Neuronal stem cell (in vitro differentiated cells): ENCODE data around the gene KARS1.
"Not testable (repeated sequence)": the region's sequence is repeated elsewhere in the genome, so short reads cannot be mapped to it uniquely, and the experiment has no call there.

ENCODE experiments used
- DNase-seq: peaks from one replicate; pipeline ENCODE4 v3.0.0-alpha.2; 2013; ENCODE audit warnings: low spot score
- H2AFZ ChIP-seq: one replicate; pipeline ENCODE4 v1.6.1; 2013; ENCODE audit warnings: mild to moderate bottlenecking, low read length, inconsistent platforms
- H2AK5ac ChIP-seq: 2 replicates; pipeline ENCODE4 v1.6.1; 2013; ENCODE audit warnings: low read depth, mild to moderate bottlenecking, inconsistent platforms, low read length, moderate library complexity, mixed read lengths
- H2BK120ac ChIP-seq: 2 replicates; pipeline ENCODE4 v1.6.1; 2013; ENCODE audit warnings: low read depth, mild to moderate bottlenecking, inconsistent platforms, low read length, moderate library complexity, mixed read lengths
- H2BK12ac ChIP-seq: one replicate; pipeline ENCODE4 v1.6.1; 2013; ENCODE audit warnings: low read length, inconsistent platforms
- H2BK15ac ChIP-seq: 2 replicates; pipeline ENCODE4 v1.6.1; 2013; ENCODE audit warnings: mild to moderate bottlenecking, low read length, inconsistent platforms, mixed read lengths
- H2BK5ac ChIP-seq: one replicate; pipeline ENCODE4 v1.6.1; 2013; ENCODE audit warnings: inconsistent platforms, mild to moderate bottlenecking, low read length, moderate library complexity
- H3K14ac ChIP-seq: one replicate; pipeline ENCODE4 v1.6.1; 2013; ENCODE audit warnings: low read length, inconsistent platforms
- H3K18ac ChIP-seq: 2 replicates; pipeline ENCODE4 v1.6.1; 2013; ENCODE audit warnings: low read length, inconsistent platforms
- H3K23ac ChIP-seq: 2 replicates; pipeline ENCODE4 v1.6.1; 2013; ENCODE audit warnings: low read depth, mild to moderate bottlenecking, mixed read lengths, low read length, inconsistent platforms; ENCODE audit not compliant: poor library complexity
- H3K27ac ChIP-seq: replicated peaks from 3 replicates; pipeline ENCODE4 v1.5.1; 2013; ENCODE audit warnings: low read length, inconsistent platforms
- H3K27me3 ChIP-seq, 3 experiments: 2 replicates each; pipeline ENCODE4 v1.6.1; 2013; ENCODE audit warnings: low read length in 3 of 3, mild to moderate bottlenecking in 2 of 3, inconsistent platforms in 1 of 3, low read depth in 1 of 3, mixed read lengths in 1 of 3, moderate library complexity in 1 of 3; ENCODE audit not compliant: control insufficient read depth in 3 of 3, insufficient read depth in 3 of 3
- H3K36me3 ChIP-seq, 2 donors: replicated peaks in 1 of 2; 2 replicates each; pipeline ENCODE4 v1.6.1; 2013; ENCODE audit warnings: low read length in 2 of 2; ENCODE audit not compliant: control insufficient read depth in 2 of 2, insufficient read depth in 2 of 2
- H3K4ac ChIP-seq: 2 replicates; pipeline ENCODE4 v1.6.1; 2013; ENCODE audit warnings: inconsistent platforms, mild to moderate bottlenecking, low read length, moderate library complexity
- H3K4me1 ChIP-seq, 2 donors: 1 replicate in 1 of 2; 2 replicates in 1 of 2; pipeline ENCODE4 v1.6.1; 2013; ENCODE audit warnings: low read length in 2 of 2, low read depth in 1 of 2; ENCODE audit not compliant: control insufficient read depth in 2 of 2, insufficient read depth in 1 of 2
- H3K4me2 ChIP-seq: one replicate; pipeline ENCODE4 v1.6.1; 2013; ENCODE audit warnings: mild to moderate bottlenecking, low read length, inconsistent platforms; ENCODE audit not compliant: insufficient read depth, poor library complexity, severe bottlenecking
- H3K4me3 ChIP-seq, 2 donors: 2 replicates each; pipeline ENCODE4 v1.5.1; 2013; ENCODE audit warnings: low read length in 2 of 2, mild to moderate bottlenecking in 2 of 2, inconsistent platforms in 1 of 2, moderate library complexity in 1 of 2
- H3K79me1 ChIP-seq: one replicate; pipeline ENCODE4 v1.6.1; 2013; ENCODE audit warnings: low read depth, mild to moderate bottlenecking, inconsistent platforms, low read length, moderate library complexity
- H3K9ac ChIP-seq: one replicate; pipeline ENCODE4 v1.6.1; 2013; ENCODE audit warnings: mild to moderate bottlenecking, low read depth, low read length, inconsistent platforms; ENCODE audit not compliant: poor library complexity
- H3K9me3 ChIP-seq, 2 donors: replicated peaks in 1 of 2; 2 replicates each; pipeline versions ENCODE3 to v1.6.1; 2013; ENCODE audit warnings: low read length in 2 of 2, mild to moderate bottlenecking in 2 of 2, inconsistent platforms in 1 of 2, low read depth in 1 of 2, mixed read lengths in 1 of 2, moderate library complexity in 1 of 2; ENCODE audit not compliant: control insufficient read depth in 2 of 2, insufficient read depth in 1 of 2
- H4K8ac ChIP-seq: one replicate; pipeline ENCODE4 v1.6.1; 2013; ENCODE audit warnings: low read depth, mild to moderate bottlenecking, inconsistent platforms, low read length, moderate library complexity
- H4K91ac ChIP-seq: one replicate; pipeline ENCODE4 v1.6.1; 2013; ENCODE audit warnings: low read length, low read depth, mild to moderate bottlenecking, inconsistent platforms; ENCODE audit not compliant: poor library complexity
- WGBS, 2 donors: extraction: QIAGEN DNeasy Blood & Tissue Kit; methylation state at CpG; one replicate each; pipeline ENCODE4 v1.1.7; 2013; ENCODE audit warnings: missing lambda C conversion rate in 2 of 2, mixed read lengths in 1 of 2; ENCODE audit not compliant: insufficient read length in 2 of 2, insufficient replicate concordance in 1 of 2; ENCODE audit errors: extremely low coverage in 2 of 2; 5-methylcytosine and 5-hydroxymethylcytosine counted together

KARS1 gene

DNA sequence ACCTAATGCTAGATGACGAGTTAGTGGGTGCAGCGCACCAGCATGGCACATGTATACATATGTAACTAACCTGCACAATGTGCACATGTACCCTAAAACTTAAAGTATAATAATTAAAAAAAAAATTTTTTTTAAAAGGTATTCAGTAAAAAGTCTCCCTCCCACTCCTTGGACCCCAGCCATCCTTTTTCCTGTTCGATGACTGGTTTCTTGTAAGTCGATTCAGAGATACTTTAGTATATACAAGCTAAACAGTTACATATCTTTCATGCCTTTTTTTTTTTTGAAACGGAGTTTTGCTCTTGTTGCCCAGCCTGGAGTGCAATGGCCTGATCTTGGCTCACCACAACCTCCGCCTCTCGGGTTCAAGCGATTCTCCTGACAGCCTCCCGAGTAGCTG lies 55.5 kb downstream of the KARS1 start:
- WGBS, 2 donors, result no CpG with 5 or more reads among the region's 9 CpGs
- H4K8ac ChIP-seq, H3K4me3 ChIP-seq: not testable (repeated sequence)

DNA sequence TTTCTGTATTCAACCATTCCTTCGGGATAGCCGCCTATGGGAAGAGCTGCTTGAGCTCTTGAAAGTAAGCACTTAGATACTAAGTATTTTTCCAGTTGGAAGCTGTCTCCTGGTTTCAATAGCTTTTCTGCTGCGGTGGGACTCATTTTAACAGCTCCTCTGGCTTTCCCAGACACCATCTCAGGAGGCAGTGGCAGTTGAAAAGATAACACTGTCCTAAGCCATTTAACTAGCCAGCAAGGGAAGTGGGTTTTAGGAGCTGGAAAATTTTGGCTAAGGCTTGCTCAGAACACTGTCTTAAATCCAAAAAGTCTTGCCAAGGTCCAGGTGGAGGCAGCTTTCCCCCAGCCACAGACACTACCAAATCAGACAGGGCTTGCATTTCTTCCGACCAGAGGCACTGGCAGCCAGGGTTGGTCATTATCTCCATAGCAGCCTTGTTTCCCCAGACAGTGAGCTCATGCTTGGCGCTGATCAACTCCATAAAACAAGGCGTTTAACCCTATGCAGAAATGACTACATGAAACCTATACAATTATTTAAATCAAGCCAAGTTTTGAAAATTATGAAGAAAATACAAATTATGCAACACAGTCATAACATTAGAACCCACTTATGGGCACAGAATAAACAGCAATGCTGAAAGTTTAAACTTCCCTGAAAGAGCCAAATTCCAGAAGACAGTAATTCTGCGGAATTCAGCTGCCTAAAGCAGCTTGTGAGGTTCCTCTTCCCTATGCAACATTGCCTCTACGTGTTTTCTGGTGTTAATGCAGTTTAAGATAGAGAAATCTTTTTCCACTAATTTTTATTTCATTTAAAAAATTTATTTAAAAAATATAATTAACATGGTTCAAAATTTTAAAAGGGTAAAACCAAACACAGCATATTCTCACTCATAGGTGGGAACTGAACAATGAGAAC lies 56.3 kb downstream of the KARS1 start:
- Histone ChIP-seq H4K91ac (no peak overlapping the region), H2BK5ac (no peak overlapping the region), H3K4me2 (no peak overlapping the region), H3K14ac (no peak overlapping the region), H3K27me3 (no peaks in the 10 kb centered on the region), H2BK12ac (no peak overlapping the region), H3K4ac (no peak overlapping the region), H3K9me3 (no peaks in the 10 kb centered on the region), H3K79me1 (no peaks in the 10 kb centered on the region), H3K4me1 (peaks cover 0 to 18% of the 10 kb centered on the region in 2 donors), H3K27ac (no peak overlapping the region), H3K36me3 (peaks cover 6 to 39% of the 10 kb centered on the region in 2 donors), H2BK15ac (peak overlapping the region; percentile 30), H2AFZ (no peak overlapping the region), H3K9ac (no peak overlapping the region), H3K4me3 (no peak overlapping the region), H4K8ac (no peak overlapping the region), H3K23ac (no peak overlapping the region), H2BK120ac (no peak overlapping the region), H2AK5ac (no peak overlapping the region), H3K18ac (no peak overlapping the region)
- no CpG with 5 or more reads among the region's 8 CpGs for WGBS, 2 donors
- DNase-seq, result no peak

More for the DNA sequence above, 55.5 kb downstream of the KARS1 start:
- not testable (repeated sequence) for DNase-seq, H2AK5ac ChIP-seq, H3K79me1 ChIP-seq, H2AFZ ChIP-seq, H3K18ac ChIP-seq, H3K27me3 ChIP-seq, H3K4ac ChIP-seq, H3K9me3 ChIP-seq, H2BK12ac ChIP-seq, H3K9ac ChIP-seq, H2BK120ac ChIP-seq, H4K91ac ChIP-seq, H3K14ac ChIP-seq, H2BK15ac ChIP-seq, H3K23ac ChIP-seq, H3K27ac ChIP-seq, H3K4me2 ChIP-seq, H2BK5ac ChIP-seq
- Histone ChIP-seq H3K4me1 (peaks cover 0 to 18% of the 10 kb centered on the region in 2 donors), H3K36me3 (peaks cover 1 to 38% of the 10 kb centered on the region in 2 donors)

DNA sequence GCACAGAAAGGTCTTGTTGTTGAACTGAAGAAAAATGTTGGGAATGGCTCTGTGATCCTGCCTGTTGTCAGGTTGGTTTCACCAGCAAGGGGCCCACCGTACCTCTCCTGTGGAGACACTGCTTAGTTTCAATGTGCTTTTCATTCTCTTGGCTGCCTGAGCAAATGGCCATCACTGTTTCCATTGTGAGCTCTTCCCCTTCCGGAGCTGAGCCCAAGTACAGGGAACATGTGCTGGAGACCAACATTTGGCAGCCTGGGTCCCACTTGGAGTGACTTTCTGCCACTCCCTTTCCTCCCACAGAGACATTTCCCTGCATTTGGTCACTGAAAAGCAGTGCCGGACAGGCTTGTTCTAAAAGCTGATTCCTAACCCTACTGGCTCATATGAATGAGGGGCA lies 58.2 kb downstream of the KARS1 start:
- H3K79me1 ChIP-seq, result no peaks in the 10 kb centered on the region
- no peak overlapping the region for H2BK15ac ChIP-seq
- H3K14ac ChIP-seq, result no peak overlapping the region
- no peak overlapping the region for H4K8ac ChIP-seq
- H3K9me3 ChIP-seq, result no peaks in the 10 kb centered on the region
- no peak overlapping the region for H2BK12ac ChIP-seq
- no CpG with 5 or more reads among the region's 3 CpGs for WGBS, 2 donors
- no peak overlapping the region for H2AFZ ChIP-seq
- no peaks in the 10 kb centered on the region for H3K27me3 ChIP-seq
- H3K4me3 ChIP-seq, result no peak overlapping the region
- no peak overlapping the region for H3K4me2 ChIP-seq
- H3K27ac ChIP-seq, result no peak overlapping the region
- H3K18ac ChIP-seq, result no peak overlapping the region
- H3K36me3 ChIP-seq, result peaks cover 6 to 38% of the 10 kb centered on the region in 2 donors
- no peak overlapping the region for H4K91ac ChIP-seq
- no peak overlapping the region for H3K4ac ChIP-seq
- no peak overlapping the region for H3K9ac ChIP-seq
- H2BK120ac ChIP-seq, result no peak overlapping the region
- H2AK5ac ChIP-seq, result no peak overlapping the region
- DNase-seq, result no peak
- peaks cover 0 to 16% of the 10 kb centered on the region in 2 donors for H3K4me1 ChIP-seq
- no peak overlapping the region for H3K23ac ChIP-seq
- no peak overlapping the region for H2BK5ac ChIP-seq

DNA sequence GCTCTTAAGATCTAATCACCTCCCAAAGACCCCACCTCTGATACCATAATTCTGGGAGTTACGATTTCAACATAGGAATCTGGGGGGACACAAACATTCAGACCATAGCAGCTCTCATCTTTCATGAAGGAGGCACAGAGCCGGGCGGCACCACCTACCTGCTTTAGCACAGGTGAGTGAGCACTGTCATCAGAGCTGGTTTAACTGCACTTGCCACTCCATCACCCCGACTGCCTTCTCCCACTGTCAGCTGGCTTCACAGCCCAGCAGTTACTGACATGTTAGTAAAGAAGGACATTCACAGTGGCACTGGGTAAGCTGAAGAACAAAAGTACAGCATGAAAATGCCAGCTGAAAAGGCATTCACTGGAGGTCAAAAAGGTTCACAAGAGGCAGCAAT lies 58.7 kb downstream of the KARS1 start:
- Histone ChIP-seq H2AK5ac (no peak overlapping the region), H3K4me3 (no peak overlapping the region), H2AFZ (no peak overlapping the region), H3K36me3 (peaks cover 5 to 32% of the 10 kb centered on the region in 2 donors), H2BK5ac (no peak overlapping the region), H4K8ac (no peak overlapping the region), H3K23ac (no peak overlapping the region), H3K4me2 (no peak overlapping the region), H3K27me3 (no peaks in the 10 kb centered on the region), H3K4ac (no peak overlapping the region), H2BK15ac (no peak overlapping the region), H3K18ac (no peak overlapping the region), H3K27ac (no peak overlapping the region), H3K4me1 (peaks cover 0 to 12% of the 10 kb centered on the region in 2 donors), H3K9ac (no peak overlapping the region), H2BK12ac (no peak overlapping the region), H3K14ac (no peak overlapping the region), H2BK120ac (no peak overlapping the region), H4K91ac (no peak overlapping the region), H3K79me1 (no peaks in the 10 kb centered on the region), H3K9me3 (no peaks in the 10 kb centered on the region)
- no peak for DNase-seq
- WGBS, 2 donors, result no CpG with 5 or more reads among the region's 4 CpGs
